PC-9 (cell line): Measurements from ENCODE around the gene FERMT1.

Source experiments
- CTCF ChIP-seq: fragments of 200-600 bp; sonication (generic); conservative IDR thresholded peaks from 2 replicates; pipeline ENCODE4 v1.6.1; 2017; ENCODE audit warnings: mixed run types, antibody characterized with exemption, mild to moderate bottlenecking, moderate library complexity
- EZH2 ChIP-seq: fragments of 200-600 bp; sonication (generic); IDR thresholded peaks from 2 replicates; pipeline ENCODE4 v1.8.0; 2017; ENCODE audit warnings: antibody characterized with exemption, low read depth

GRCh38 chr20:6044115-6044514 is 78.7 kb downstream of the FERMT1 start:
- TF ChIP-seq CTCF (no peak), EZH2 (no peak)
